Stimulated activated CD8-positive, alpha-beta memory T cell treated with anti-CD3 and anti-CD28 coated beads, Interleukin-15, amount 100 ng/mL, for 24 hours (primary cell): ENCODE results near the gene ANKRD29.

Experiments used
- DNase-seq: peaks from one replicate; pipeline ENCODE4 v3.0.0-alpha.2; 2020; ENCODE audit warnings: low read depth

The ANKRD29 gene, protein sequence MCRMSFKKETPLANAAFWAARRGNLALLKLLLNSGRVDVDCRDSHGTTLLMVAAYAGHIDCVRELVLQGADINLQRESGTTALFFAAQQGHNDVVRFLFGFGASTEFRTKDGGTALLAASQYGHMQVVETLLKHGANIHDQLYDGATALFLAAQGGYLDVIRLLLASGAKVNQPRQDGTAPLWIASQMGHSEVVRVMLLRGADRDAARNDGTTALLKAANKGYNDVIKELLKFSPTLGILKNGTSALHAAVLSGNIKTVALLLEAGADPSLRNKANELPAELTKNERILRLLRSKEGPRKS

DNA sequence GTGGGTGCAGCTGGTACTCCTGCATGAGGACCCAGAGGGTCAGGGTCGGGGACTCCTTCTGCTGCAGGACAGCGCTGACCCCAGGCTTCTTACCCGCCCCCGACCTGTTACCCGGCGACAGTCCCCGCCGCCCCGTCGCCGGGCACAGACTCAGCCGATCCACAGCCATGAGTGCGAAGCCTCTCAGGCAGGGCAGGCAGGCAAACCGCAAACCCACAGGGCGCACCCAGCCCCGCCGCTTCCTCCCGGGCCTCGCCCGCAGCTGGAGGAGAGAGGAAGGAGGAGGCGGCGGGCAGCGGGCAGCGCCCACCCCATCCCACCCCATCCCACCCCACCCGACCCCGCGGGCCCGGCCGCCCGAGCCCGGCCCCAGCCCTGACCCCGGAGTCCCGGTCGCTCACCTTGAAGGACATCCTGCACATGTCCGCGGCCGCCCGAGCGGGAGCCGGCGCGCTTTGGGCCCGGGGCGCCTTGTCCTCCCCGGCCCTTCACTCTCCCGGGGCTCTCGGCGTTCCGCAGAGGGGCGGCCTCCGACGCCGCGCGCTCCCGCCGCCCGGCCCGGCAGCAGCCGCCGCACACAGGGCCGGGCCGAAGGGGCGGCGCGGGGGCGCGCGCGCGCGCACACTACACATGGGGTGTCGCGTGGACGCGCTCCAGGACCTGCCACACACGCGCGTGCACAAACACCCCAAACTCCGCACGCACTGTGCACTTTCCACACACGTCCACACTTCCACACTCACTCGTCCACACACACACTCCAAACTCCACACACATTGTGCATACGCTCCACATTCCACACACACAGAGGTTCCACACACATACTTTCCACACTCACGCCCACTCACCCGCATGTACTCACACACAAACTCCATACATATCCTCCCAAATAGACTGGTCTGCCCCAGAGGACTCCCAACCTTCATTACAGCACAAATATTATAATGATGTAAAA is at the start of gene ANKRD29:
ANKRD29 (minus strand) TSS at position 603 of the 955 bp plus-strand sequence; CDS start at position 422, 181 bp downstream.
- DNase-seq = peak; percentile 13

DNA sequence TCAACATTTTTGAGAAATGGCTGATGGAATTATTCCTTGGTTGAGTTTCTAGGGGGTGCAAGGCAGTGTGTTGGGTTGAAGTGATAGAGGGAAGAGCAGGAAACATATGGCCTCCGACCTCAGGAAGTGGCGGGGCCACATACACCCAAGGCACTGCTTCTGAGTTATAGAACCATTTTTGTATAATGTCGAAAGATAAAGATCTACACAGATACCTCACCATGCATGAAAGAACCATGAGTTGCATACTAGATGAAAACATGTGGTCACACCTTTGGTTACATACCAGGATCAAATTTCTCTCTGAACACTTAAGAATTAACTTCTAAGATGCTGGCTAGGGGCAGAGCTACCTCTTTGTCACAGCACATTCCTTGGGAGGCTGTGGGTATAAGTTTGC is 49.7 kb upstream of the ANKRD29 start:
- no peak for DNase-seq

DNA sequence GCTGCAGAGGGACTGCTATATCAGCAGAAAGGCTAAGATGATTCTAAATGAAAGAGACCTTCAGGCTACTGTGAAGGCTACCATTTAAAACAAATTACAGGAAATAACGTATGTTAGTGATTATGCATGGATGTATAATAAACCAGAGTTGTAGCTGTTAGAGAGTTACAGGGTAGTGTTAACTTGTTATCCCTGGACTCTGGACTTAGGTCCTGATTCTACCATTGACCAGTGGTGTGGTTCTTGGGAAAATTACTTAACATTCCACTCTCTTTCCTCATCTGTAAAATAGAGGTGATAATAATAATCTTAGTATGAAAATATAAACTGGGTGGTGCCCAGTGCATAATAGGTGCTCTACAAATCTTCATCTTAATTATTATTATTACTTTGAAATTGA is 48.7 kb upstream of the ANKRD29 start:
- DNase-seq = no peak

DNA sequence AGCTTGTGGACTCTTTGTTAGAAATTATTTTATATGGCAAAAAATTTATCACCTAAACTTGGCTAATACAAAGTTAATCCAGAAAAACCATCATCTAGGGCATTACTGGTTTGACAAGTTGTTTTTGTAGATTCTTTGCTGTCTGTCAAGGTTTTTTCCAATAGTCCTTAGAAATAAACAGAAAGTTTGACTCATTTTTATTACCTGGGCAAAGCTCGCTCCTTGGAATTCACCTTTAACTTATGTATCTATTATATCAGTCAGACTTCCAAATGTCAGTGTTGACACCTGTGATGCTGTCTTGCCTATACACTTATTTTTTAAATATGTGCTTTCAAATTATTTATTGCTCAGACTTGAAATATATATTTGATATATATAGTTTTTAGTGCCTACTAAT is 48.2 kb upstream of the ANKRD29 start:
- DNase-seq = no peak

DNA sequence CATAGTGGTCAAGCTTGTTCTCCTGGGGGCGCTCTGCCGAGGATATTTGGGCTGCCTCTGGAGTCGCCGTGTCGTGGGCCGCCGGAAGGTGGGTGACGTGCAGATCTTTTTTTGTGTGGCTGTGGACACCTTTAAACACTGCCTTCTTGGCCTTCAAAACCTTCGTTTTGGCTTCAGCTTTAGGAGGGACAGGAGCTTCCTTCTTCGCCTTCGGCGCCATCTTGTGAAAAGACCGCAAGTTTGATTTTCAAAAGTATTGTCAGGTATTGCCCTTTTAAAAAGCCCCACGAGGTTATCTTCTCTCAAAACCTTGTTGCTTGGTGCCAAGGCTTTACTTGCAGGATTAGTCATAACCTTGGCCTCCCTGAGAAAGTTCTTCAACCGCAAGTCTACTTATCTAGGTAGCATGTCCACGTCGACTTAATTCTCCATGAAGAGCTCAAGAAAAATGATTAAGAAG is 47.4 kb upstream of the ANKRD29 start:
- no peak for DNase-seq

DNA sequence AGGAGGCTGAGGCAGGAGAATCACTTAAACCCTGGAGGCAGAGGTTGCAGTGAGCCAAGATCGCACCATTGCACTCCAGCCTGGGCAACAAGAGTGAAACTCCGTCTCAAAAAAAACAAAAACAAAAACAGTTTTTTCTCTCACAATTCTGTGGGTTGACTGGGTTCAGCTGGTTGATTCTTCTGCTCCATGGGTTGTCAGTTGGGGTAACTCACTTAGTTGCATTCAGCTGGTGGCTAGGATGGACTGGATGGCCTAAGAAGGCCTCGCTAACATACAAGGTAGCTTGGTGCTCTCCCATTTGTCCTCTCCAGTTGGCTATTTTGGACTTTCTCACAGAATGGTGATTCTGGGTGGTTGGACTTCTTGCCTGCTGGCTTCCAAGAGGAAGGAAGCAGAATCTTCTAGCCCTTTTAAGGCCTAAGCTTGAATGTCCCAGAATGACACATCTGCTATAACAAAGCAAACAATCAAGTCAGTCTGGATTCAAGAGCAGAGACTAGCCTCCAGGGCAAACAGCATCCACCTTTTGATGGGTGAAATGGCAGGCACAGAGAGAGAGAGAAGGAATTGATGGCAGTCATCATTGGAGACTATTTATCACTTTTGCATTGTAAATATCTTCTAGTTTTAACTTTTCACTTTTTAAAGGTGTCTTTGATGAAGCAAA is 44.4 kb upstream of the ANKRD29 start:
- DNase-seq = no peak

DNA sequence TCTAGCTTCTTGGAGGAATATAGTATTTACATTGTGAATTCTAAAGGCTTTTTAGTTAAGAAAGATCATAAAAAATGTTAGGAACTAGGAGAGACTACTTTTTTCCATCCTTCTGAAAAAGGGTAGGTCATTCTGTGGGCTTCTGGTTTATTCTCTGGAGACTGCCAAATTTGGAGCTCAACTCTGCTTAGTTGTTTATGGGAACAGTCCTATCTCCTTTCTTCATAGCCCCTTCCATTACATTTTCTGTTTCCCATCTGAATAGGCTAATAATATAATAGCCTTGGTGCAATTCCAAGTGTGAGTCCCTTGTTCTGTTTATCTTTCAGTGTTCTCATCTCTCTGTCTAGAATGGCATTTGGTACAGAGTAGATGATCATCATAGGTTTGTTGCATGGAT is 42.1 kb upstream of the ANKRD29 start:
- DNase-seq = no peak

DNA sequence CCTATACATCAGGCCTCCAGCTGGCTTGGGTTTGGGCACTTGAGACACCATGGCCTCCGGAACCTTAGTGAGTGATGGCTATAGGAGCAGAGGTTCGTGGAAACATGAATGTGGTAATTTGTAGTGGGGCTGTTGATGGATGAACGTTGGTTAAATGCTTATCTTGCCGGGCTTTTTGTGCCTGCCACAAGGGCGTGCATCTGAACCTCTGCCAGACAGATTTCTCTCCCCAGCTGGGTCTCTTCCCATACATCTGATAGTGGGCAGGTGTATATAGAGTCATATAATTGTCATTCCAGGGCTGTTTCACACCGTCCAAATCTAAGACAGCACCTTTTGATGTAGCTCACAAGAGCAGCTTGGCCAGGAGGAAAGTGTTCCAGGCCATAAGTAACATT is 41.3 kb upstream of the ANKRD29 start:
- no peak for DNase-seq

DNA sequence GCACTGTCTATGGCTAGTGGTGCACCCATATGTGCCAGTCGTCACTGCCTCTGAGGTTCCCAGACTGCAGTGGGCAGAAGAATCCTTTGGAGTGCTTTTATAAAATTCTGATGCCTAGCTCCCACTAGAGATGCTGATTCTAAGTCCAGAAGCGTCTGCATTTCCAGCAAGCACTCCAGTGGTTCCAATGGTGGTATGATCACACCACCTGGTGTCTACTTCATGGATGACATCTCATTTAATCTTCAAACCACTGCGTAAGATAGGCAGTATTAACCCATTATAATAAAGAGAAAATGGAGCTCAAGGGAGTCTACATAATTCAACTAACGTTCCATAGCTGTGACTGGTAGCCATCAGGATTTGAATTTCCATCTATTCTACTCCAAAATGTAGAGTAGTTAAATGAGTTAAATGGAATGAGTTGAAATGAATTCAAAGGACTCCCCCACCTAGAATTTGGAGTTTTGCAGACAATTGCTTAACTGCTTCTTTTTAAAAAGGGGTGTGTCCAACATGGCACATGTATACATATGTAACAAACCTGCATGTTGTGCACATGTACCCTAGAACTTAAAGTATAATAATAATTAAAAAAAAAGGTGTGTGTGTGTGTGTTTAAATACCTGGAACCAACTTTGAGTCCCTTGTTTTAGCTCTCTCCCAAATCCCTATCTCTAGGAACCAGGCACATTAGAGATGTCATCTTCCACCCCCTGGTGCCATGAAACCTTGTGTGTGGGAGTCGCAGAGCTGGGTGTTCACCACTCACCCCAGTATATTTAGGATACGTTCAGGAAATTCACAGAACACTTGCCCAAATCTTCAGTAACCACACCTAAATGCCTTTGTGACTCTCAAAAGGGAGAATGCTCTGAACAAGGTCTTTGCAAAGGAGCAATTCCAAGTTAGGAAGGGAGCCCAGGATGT is 40.6 kb upstream of the ANKRD29 start:
- no peak for DNase-seq

DNA sequence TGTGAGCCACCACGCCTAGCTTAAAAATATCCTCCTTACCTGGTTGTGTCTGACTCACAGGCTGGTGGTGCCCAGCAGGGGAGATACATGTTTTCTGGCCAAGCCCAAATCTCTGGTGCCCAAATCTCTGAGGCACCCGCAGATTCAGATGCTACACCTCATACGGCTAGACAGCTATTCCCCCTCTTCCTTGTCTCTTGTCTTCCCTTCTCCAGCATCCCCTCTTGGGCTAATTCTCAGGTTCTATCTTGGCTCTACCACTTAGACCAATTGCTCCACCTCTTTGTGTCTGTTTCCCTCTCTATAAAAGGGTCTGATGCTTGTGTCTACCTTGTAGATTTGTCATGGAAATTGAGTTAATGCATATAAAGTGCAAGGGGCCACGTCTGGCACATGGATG is 39.9 kb upstream of the ANKRD29 start:
- DNase-seq = no peak

DNA sequence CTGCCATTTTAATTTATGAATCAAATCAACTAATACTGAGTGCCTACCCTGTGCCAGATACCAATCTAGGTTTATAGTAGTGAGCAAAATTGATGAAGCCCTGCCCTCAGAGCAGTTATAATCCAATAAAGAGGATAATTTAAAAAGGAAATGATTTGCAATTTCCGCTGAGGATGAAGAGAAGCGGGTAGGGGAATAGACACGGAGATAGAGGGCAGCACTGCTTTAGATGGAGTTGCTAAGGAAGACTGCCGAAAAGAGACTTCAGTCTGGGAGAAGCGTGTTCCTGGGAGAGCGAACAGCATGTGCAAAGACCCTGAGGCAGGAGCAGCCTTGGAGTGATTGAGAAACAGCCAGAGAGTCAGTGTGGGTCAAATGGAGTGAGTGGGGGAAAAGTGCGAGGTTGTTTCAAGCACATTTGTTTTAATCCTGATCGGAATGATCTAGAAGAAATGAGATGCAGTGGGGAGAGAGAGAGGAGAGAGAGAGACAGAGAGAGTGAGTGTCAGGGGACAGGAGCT is 38.9 kb upstream of the ANKRD29 start:
- DNase-seq = no peak

DNA sequence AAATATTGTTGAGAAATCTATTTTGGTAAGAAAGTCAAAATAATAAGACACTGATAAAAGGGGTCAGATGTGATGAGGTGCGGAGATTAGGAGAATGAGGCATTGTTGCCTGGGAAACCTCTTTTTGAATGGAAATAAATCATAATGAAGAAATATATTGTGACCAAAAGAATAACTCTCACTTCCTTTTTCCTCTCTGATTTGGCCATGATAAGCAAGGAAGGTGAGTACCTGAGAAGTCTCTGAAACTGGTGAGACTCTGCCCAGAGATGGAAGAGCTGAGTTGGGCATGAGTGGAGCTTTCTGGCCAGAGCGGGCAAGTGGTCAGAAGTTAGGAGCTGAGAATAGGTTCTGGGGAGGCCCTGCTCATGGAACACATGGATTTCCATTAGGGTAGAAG is 38.3 kb upstream of the ANKRD29 start:
- DNase-seq = no peak

DNA sequence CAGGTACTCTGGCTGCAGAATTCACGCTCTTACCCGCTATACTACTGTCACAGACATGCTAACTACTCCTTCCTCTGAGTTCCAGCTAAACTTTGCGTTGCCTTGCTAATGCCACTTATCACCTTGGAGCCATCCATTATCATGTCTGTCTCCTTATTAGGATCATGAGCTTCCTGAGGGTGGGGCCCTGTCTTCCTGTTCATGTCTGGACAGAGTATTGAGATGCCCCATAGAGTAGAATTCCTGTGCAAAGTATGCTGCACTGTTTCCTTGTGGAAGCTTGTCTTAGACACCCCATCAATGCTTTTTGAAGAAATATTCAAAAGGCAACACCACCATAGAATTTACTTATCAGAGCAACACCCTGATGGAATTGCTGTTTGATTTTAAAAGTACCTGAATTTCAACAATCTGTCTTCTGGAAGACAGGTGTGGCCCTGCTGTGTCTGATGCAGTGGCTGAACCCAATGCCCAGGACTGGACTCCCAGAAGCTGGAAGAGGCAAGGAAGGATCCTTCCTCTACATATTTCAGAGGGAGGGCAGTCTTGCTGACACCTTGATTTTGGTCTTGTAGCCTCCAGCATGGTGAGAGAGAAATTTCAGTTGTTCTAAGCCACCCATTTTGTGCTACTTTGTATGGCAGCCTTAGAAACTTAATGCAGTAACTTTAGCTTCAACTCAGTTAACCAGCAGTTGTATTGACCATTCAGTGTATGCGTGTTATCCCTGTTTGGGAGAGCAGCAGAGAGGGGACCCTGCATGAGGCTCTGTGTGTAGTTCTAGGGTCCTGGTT is 32.1 kb upstream of the ANKRD29 start:
- DNase-seq = no peak

DNA sequence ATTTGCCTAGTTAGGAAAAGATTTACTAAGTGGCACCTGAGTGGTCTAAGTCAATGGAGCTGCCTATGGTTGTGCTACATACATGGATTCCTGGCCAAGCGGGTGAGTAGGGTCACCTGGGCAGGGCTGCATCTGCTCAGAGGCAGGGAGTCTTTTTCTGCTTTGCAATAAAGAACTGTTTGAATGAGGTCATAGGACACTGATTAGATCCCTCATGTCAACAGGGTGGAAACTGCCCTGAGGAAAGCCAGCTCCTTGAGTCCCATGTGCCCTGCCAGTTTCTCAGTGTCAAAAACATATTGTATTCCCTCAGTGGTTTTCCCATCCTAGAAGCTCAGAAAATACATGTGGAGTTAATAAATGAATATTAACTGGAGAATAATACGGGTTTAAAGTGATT is 31.1 kb upstream of the ANKRD29 start:
- DNase-seq = no peak

DNA sequence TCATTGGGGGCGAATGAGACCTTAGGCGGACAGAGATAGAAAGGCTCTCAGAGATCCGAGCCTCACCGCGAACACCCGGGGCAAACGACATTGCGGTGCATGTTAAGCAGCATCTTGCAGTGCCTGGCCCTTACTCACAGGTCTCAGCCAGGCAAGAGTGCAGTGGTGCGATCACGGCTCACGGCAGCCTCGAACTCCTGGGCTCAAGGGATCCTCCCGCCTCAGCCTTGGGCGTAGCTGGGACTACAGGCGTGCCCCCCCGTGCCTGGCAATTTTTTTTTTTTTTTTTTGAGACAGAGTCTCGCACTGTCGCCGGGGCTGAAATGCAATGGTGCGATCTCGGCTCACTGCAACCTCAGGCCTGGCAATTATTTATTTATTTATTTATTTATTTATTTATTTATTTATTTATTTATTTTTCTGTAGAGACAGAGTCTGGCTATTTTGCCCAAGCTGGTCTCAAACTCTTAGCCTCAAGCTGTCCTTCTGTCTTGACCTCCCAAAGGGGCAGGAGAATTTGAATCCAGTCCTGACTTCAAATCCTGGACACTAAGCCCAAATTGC is 27.9 kb upstream of the ANKRD29 start:
- no peak for DNase-seq

DNA sequence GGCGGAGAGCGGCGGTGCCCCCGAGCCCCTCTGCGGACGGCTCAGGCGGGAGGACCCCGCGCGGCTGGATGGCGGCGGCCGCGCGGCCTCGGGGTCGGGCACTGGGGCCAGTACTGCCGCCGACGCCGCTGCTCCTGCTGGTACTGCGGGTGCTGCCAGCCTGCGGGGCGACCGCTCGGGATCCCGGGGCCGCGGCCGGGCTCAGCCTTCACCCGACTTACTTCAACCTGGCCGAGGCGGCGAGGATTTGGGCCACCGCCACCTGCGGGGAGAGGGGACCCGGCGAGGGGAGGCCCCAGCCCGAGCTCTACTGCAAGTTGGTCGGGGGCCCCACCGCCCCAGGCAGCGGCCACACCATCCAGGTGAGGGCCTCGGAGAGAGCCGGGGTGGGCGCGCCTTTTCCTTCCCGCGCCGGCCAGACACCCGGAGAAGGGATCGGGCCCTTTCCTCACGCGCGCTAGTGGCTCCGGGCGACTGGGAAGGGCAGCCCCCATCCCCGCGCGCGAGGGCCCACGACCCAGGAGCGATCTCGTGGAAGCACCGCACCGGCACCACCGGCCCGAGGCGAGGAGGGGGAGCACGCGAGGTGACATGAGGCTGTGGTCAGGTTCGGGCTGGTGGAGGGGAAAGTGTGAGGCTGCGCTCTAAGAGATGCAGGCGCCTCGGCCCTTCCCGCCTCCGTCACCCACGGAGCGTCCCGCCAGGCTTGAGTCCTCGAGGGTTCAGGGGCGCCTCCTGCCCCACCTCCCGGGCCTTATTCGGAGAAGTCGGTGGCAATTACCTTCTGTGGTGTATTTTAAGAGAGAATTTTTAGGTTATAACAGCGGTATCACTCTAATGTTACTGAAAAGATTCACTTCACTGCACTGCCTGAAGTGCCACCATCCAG is 27.1 kb upstream of the ANKRD29 start:
- no peak for DNase-seq

DNA sequence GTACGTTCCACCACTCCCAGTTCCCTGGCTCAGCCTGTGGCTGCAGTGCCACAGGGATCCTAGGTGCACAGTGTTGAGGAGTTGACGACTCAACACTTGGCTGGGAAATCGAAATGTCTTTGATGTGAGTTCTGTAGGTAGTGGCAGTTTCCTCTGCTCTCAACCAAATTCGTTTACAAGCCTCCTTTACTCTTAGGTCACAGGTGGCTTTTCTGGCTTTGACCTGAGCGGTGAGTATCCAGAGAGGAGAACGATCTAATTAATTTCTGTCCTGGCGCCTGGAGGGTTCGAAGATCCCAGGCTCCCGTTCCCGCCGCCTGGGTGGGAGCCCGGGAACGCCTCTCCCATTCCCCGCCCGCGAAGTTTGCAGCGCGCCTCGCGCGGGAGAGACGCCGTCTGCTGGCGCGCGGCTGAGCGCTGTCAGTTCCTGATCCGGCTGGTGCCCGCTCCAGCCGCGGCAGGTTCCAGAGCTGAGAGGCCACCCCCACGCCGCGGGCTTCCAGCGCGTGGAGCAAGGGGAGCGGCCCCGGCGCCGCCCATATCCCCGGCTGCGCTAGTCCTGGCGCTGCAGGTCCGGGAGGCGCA is 26.4 kb upstream of the ANKRD29 start, which contains the start of gene LAMA3:
LAMA3 (plus strand) TSS at position 423 of the 585 bp plus-strand sequence. CDS start 231 bp downstream, outside the sequence.
- DNase-seq = peak; percentile 6

DNA sequence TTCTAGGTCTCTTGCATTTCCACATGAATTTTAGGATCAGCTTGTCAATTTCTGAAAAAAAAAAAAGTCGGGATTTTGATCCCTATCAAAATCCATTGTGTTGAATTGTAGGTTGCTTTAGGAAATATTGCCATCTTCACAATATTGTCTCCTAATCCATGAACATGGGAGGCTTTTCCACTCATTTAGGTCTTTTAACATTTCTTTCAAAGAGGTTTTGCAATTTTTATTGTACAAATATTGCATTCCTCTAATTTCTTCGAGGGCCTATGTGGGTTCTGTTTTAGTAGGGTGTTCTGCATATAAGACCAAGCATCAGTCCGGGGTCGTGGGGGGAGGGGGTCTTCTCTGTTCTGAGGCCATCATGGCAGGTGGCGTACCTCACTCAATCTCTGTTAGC is 25.8 kb upstream of the ANKRD29 start:
- DNase-seq = no peak
